Measurements from ENCODE around the gene BARX1.
"Not testable (repeated sequence)": the region's sequence is repeated elsewhere in the genome, so short reads cannot be mapped to it uniquely, and the experiment has no call there.

Gene BARX1, protein sequence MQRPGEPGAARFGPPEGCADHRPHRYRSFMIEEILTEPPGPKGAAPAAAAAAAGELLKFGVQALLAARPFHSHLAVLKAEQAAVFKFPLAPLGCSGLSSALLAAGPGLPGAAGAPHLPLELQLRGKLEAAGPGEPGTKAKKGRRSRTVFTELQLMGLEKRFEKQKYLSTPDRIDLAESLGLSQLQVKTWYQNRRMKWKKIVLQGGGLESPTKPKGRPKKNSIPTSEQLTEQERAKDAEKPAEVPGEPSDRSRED

DNA sequence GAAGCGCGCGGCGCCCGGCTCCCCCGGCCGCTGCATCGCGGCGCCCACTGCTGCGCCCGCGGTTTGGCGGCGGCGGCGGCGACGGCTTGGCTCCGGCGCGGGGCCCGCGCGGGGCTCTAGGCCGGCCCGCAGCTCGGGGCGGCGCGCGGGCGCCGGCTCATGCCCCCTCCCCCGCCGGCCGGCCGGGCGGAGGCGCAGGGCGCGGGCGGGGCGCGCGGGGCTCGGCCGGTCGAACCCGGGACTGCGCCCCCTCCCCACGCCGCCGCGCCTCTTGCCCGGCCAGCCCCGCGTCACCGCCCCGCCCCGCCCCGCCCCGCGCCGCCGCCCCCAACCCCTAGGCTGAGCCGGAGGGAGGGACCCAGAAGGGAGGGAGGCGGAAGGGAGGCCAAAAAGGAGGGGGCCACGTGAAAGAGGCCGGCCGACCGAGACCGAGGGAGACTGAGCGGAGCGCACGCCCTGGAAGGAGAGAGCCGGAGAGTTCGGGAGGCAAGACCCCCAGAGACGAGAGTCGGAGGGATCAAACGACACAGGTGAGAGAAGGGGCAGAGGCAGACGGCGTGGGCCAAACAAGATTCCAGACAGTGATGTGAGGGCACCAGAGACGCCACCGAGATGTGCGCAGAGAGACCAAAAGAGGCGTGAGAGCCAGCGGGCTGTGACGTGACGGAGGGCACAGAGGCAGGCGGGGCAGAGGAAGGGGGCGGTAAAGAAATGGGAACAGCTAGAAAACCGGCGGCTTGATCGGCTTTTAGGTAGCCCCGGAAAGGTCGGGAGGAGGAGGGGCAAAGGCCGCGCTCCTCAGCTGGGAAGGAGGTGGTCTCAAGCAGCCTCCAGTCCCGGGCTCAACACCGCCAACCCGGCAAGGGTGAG lies at the start of gene BARX1:
TSS of gene BARX1 (minus strand) at position 245 of the 870 bp plus-strand sequence. CDS start at position 36, 209 bp downstream.
- DNase-seq (ENCODE audit: low read depth, low spot score), result no peak

DNA sequence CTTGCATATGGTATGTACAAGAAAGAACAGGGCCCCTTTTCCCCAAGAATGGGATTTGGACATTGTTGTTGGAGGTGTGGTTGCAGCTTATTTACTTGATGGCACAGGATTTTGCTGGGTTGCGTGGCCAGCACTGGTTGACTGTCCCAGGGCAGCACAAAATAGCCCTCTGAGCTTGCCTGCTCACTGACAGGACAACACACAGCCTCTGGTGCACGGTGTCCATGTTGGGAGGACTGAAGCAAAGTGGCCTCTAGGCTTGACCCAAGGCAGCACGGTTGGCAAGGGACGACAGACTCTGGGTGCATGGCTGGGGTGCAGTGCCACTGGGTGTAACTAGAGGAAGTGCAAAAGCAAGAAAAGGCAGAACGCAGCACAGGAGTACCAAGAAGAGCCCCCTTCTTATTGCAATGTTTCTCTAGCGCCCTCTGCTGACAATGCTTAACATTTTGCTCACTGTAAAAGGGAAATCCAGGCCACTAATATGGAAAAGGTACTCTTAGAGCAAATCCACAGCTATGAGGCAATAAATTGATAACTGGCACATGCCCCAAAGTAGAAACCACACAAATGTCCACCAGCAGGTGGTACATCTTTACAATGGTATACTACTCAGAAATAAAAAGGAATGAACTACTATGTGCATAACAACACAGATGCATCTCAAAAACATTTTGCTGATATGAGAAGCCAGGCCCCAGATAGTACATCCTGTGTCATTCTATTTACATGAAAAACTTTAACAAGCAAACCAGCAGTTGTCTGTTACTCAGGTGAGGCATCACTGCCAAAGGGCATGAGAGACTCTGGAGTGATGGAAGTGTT lies 47.4 kb upstream of the BARX1 start:
- DNase-seq (ENCODE audit: low read depth, low spot score), result no peak

GRCh38 chr9:93996863-93997262 lies 41.7 kb upstream of the BARX1 start:
- DNase-seq (ENCODE audit: low read depth, low spot score), result no peak

GRCh38 chr9:93996367-93996766 lies 41.2 kb upstream of the BARX1 start:
- no peak for DNase-seq (ENCODE audit: low read depth, low spot score)

DNA sequence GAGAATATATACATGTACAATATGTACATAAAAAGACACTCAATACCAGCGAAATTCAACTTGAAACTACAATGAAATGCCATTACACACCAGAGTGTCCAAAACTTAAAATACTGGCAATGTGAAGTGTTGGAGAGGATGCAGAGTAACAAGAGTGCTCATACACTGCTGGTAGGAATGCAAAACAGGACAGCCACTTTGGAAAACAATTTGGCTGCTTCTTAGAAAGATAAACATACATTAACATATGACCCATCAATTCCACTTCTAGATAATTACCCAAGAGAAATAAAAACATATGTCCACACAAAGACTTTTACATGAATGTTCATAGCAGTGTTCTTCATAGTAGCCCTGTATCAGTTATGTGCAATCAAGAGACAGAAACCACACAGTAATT lies 39.4 kb upstream of the BARX1 start:
- DNase-seq (ENCODE audit: low read depth, low spot score), result no peak

DNA sequence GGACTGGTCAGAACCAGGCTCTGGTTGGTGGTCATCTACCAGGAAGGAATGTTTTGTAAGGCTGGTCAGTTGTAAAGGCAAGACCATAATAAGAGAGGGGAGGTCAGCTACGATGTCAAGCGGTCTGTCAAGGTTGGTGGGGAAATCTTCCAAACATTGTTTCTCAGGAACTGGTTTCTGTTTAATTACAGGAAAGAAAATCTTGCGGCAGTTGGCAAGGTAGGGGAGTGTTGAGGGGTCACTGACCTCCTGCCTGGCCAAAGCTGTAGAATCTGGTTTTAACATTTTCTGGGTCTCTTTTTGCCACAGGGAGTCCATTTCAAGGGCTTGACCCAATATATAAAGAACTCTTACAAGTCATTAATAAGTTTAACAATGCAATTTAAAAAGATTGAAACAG lies 39.0 kb upstream of the BARX1 start:
- DNase-seq (ENCODE audit: low read depth, low spot score), result no peak

GRCh38 chr9:93992830-93993229 lies 37.7 kb upstream of the BARX1 start:
- no peak for DNase-seq (ENCODE audit: low read depth, low spot score)

DNA sequence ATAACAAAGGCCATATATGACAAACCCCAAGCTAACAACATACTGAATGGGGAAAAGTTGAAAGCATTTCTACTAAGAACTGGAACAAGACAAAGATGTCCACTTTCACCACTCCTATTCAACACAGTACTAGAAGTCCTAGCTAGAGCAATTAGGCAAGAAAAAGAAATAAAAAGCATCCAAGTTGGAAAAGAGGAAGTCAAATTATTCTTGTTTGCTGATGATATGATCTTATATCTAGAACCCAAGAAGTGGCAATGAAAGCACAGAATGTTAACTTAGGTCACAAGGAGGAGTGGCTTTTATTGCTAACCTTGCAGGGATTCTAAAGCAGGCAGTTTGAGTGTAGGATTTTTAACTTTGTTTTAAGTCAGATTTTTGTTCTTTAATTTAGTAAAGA lies 35.3 kb upstream of the BARX1 start:
- DNase-seq (ENCODE audit: low read depth, low spot score), result no peak

DNA sequence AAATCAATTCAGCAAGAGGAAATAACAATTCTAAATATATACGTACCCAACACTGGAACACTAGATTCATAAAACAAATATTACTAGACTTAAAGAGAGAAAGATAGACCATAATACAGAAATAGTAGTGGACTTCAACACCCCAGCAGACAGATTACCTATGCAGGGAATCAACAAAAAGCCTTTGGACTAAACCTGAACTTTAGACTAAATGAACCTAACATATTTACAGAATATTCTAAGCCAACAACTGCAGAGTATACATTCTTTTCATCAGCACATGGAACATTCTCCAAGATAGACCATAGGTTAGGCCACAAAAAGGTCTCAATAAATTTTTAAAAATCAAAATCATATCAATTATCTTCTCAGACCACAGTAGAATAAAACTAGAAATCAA lies 32.9 kb upstream of the BARX1 start:
- no peak for DNase-seq (ENCODE audit: low read depth, low spot score)

GRCh38 chr9:93984860-93985259 lies 29.7 kb upstream of the BARX1 start:
- no peak for DNase-seq (ENCODE audit: low read depth, low spot score)

- DNase-seq (ENCODE audit: low read depth, low spot score), result no peak
Observed at GRCh38 chr9:93983875-93984274, 28.7 kb upstream of the BARX1 start.

GRCh38 chr9:93979721-93980120 lies 24.6 kb upstream of the BARX1 start:
- DNase-seq (ENCODE audit: low read depth, low spot score), result no peak

DNA sequence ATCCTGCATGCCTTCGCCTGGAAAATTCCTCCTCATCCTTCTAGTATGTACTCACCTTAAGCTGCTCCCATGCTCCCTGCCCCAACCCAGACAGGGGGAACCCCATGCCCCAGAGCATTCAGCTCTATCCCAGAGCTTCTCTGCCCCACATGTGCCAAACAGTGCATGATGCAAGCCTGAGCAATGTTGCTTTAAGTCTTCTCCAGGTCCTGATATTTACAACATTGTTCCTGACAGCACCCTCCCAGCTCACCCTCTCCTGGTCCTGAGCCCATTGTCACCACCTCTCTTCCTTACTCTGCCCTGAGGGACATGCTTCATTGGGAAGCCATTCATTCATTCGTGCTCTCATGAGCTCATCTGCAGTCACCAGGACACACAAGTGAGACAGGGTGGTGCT lies 23.4 kb upstream of the BARX1 start:
- no peak for DNase-seq (ENCODE audit: low read depth, low spot score)

- DNase-seq (ENCODE audit: low read depth, low spot score), result no peak
Observed at GRCh38 chr9:93976973-93977372, 21.8 kb upstream of the BARX1 start.

GRCh38 chr9:93976081-93976480 lies 20.9 kb upstream of the BARX1 start:
- DNase-seq (ENCODE audit: low read depth, low spot score), result no peak

- no peak for DNase-seq (ENCODE audit: low read depth, low spot score)
Observed at GRCh38 chr9:93975262-93975661, 20.1 kb upstream of the BARX1 start.

GRCh38 chr9:93974151-93974550 lies 19.0 kb upstream of the BARX1 start:
- DNase-seq (ENCODE audit: low read depth, low spot score), result no peak

DNA sequence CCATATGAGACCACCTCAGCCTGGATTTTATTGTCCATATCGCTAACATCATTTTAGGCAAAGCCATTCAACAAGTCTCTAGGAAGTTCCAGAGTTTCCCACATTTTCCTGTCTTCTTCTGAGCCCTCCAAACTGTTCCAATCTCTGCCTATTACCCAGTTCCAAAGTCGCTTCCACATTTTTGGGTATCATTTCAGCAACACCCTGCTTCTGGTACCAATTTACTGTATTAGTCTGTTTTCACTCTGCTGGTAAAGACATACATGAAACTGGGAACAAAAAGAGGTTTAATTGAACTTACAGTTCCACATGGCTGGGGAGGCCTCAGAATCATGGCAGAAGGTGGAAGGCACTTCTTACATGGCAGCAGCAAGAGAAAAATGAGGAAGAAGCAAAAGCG lies 17.5 kb upstream of the BARX1 start:
- DNase-seq (ENCODE audit: low read depth, low spot score), result not testable (repeated sequence)

GRCh38 chr9:93969328-93969661 lies 14.1 kb upstream of the BARX1 start:
- no peak for DNase-seq (ENCODE audit: low read depth, low spot score)

DNA sequence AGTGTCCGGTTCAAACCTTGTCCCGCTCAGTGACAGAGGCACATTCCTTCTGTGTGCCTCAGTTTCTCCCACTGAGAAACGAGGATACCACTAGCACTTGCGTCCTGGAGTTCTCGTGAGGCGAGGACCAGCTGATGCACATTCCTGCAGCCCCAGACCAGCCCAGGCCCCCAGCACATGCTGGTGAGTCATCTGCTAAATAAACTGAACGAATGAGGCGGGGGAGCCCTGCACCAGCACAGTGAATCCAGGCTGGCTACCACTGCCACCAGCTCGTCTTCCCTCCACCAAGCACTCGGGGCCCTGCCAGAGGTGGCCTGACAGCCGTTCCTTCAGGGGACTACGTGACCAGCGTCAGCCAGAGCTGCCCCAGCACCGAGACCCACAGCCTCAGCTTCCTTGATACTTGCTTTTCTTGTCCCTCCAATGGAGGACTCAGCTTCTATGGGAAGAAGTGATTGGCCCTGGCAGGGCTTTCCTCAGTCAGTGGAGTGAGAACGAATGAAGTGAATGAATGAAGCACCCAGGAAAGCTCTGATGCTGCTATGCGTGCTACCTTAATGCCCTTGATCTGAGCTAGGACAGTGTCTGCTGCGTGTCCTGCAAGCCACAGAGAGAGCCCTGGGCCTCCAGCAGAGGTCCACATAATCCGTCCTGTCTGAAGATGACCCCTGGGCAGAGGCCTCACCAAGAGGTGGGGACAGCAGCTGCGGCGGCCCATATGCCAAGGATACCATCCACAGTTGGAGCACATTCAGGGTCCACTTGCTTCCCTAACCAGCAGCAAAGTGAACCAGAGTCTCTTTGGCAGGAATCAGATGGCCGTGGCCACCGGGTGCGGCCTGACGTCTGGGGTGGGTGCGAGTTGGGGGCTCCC lies 13.5 kb upstream of the BARX1 start:
- no peak for DNase-seq (ENCODE audit: low read depth, low spot score)

DNA sequence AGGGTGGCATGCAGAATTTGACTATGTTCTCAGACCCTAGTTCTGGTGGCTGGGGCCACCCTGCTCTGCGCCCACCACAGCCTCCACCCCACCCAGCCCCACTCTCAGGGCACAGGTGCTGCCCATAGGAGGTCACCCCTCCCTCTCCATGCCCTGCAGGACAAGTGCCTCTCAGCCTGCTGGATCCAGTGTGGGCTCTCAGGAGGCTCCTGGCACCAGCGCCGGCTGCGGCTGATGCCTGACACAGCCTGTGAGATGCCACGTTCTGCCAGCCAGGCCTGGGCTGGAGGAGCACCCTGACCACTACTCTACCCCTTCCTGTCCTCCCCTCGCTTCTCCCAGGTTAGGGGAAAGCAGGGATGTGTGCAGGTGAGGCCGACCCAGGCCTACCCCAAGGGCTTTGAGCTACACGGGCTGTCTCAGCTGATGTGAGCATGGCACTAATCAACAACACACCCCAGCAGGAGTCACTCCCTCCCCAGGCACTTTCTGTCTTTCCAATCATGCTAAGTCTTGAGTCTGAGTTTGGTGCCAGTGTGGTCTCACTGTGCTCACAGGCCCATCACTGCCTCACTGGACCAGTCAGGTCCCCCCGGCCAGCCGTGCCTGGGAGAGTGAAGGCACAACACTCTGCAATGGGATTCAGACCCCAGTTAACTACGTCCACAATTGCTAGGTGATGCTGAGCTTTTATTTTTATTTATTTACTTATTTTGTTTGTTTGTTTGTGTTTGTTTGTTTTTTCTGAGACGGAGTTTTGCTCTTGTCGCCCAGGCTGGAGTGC lies 12.1 kb upstream of the BARX1 start:
- DNase-seq (ENCODE audit: low read depth, low spot score), result no peak
